UCSD-AML1 (cell line): Measurements from ENCODE around the gene DYNLL1.
A peak's percentile ranks its signal among the peaks of the same experiment; 100 is the strongest.
"Not testable (repeated sequence)": the region's sequence is repeated elsewhere in the genome, so short reads cannot be mapped to it uniquely, and the experiment has no call there.

Experiments used
- DNase-seq: peaks from one replicate; lab custom pipeline; 2025; ENCODE audit not compliant: unreplicated experiment; lab: John Stamatoyannopoulos, UW

DYNLL1 gene

GRCh38 chr12:120504587-120504986 lies 8.7 kb downstream of the DYNLL1 start:
- DNase-seq, result no peak

- no peak for DNase-seq
Observed at GRCh38 chr12:120508537-120508936, 12.6 kb downstream of the DYNLL1 start.

- no peak for DNase-seq
Observed at GRCh38 chr12:120514002-120514401, 18.1 kb downstream of the DYNLL1 start.

GRCh38 chr12:120515496-120515895 lies 19.6 kb downstream of the DYNLL1 start:
- no peak for DNase-seq

- not testable (repeated sequence) for DNase-seq
Observed at GRCh38 chr12:120519324-120519723, 23.4 kb downstream of the DYNLL1 start.

- DNase-seq, result no peak
Observed at GRCh38 chr12:120522568-120522967, 26.7 kb downstream of the DYNLL1 start.

- DNase-seq, result peak; percentile 84
Observed at GRCh38 chr12:120528861-120529525, 33.1 kb downstream of the DYNLL1 start, which contains the start of gene COQ5. Gene COQ5 (minus strand): TSS chr12:120529158. CDS start chr12:120529141, 17 bp downstream.

- DNase-seq, result peak; percentile 15
Observed at GRCh38 chr12:120529641-120530417, 33.9 kb downstream of the DYNLL1 start.

GRCh38 chr12:120530418-120530761 lies 34.5 kb downstream of the DYNLL1 start:
- DNase-seq, result not testable (repeated sequence)

GRCh38 chr12:120532701-120533238 lies 36.9 kb downstream of the DYNLL1 start:
- DNase-seq, result no peak

- DNase-seq, result peak; percentile 51
Observed at GRCh38 chr12:120534203-120534702, 38.3 kb downstream of the DYNLL1 start, which contains the start of gene RNF10. Gene RNF10 (plus strand): TSS chr12:120534356. CDS start chr12:120534812, 456 bp downstream.

- peak; percentile 44 for DNase-seq
Observed at GRCh38 chr12:120534703-120535655, 39.1 kb downstream of the DYNLL1 start.

- DNase-seq, result no peak
Observed at GRCh38 chr12:120536064-120536791, 40.3 kb downstream of the DYNLL1 start.

- no peak for DNase-seq
Observed at GRCh38 chr12:120537856-120538220, 41.9 kb downstream of the DYNLL1 start.

GRCh38 chr12:120538281-120539156 lies 42.6 kb downstream of the DYNLL1 start:
- DNase-seq, result peak; percentile 14

GRCh38 chr12:120539303-120539702 lies 43.4 kb downstream of the DYNLL1 start:
- no peak for DNase-seq

- DNase-seq, result no peak
Observed at GRCh38 chr12:120540445-120540844, 44.5 kb downstream of the DYNLL1 start.

- DNase-seq, result no peak
Observed at GRCh38 chr12:120542166-120542565, 46.3 kb downstream of the DYNLL1 start.

GRCh38 chr12:120544691-120545090 lies 48.8 kb downstream of the DYNLL1 start:
- DNase-seq, result no peak
